ENCODE results near the gene CBLB. TPM values are rescaled to one million over a fixed set of nuclear protein-coding genes. Genes with fewer than 3 reads are reported as not detected.

The CBLB gene
- total RNA-seq, 1 experiment from 2014 or later: 34.3 TPM

DNA sequence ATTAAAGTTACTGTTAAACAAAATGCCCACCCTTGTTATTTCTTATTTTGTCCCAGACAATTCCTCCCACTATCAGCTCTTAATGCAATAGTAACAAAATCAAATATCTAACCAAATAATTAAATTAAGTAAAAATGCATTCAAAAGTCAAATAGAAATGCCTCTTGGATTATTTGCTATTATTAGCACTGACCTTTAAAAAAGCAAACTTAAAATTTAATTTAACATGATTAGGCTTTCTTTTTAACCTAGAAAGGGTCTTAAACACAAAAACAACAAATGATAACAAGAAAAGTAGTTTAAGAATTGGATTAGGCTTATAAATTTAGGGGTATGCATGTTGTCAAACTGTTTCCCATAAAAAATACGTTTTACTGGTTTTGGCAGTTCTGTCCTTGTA is 159.8 kb downstream of the CBLB start:
- ChIA-PET POLR2A (no interaction called here), CTCF (no interaction called here)
- Mint-ChIP-seq H3K27me3 (ENCODE audit: insufficient read depth, unreplicated experiment) (no peaks in the 10 kb centered on the region), H3K4me3 (ENCODE audit: unreplicated experiment) (no peak overlapping the region), H3K4me1 (ENCODE audit: low read depth, unreplicated experiment) (no peaks in the 10 kb centered on the region), H3K27ac (ENCODE audit: unreplicated experiment) (no peak overlapping the region), H3K36me3 (ENCODE audit: insufficient read depth, unreplicated experiment) (peaks cover 6% of the 10 kb centered on the region), H3K9me3 (ENCODE audit: unreplicated experiment) (no peaks in the 10 kb centered on the region)
- Histone ChIP-seq H3K4me3 (ENCODE audit: low read depth, low read length) (no peak overlapping the region), H3K36me3 (ENCODE audit: control insufficient read depth, insufficient read depth, low read length) (no peaks in the 10 kb centered on the region), H3K4me1 (no peaks in the 10 kb centered on the region), H3K9me3 (no peaks in the 10 kb centered on the region), H3K27me3 (replicated peaks; ENCODE audit: control insufficient read depth, insufficient read depth, low read length) (no peaks in the 10 kb centered on the region)
- intact Hi-C loops (cut with micrococcal nuclease; ENCODE audit: unreplicated experiment): no loop called here
- no peak for DNase-seq
- no TSS peak for BruUV-seq (replicated peaks)
- TF ChIP-seq, protein P1, sequence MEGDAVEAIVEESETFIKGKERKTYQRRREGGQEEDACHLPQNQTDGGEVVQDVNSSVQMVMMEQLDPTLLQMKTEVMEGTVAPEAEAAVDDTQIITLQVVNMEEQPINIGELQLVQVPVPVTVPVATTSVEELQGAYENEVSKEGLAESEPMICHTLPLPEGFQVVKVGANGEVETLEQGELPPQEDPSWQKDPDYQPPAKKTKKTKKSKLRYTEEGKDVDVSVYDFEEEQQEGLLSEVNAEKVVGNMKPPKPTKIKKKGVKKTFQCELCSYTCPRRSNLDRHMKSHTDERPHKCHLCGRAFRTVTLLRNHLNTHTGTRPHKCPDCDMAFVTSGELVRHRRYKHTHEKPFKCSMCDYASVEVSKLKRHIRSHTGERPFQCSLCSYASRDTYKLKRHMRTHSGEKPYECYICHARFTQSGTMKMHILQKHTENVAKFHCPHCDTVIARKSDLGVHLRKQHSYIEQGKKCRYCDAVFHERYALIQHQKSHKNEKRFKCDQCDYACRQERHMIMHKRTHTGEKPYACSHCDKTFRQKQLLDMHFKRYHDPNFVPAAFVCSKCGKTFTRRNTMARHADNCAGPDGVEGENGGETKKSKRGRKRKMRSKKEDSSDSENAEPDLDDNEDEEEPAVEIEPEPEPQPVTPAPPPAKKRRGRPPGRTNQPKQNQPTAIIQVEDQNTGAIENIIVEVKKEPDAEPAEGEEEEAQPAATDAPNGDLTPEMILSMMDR (IDR thresholded peaks at IDR 0.05; ENCODE audit: insufficient read depth in 1 of 2, low read depth in 1 of 2, low read length in 1 of 2, severe bottlenecking in 1 of 2, unreplicated experiment in 1 of 2): no peak

DNA sequence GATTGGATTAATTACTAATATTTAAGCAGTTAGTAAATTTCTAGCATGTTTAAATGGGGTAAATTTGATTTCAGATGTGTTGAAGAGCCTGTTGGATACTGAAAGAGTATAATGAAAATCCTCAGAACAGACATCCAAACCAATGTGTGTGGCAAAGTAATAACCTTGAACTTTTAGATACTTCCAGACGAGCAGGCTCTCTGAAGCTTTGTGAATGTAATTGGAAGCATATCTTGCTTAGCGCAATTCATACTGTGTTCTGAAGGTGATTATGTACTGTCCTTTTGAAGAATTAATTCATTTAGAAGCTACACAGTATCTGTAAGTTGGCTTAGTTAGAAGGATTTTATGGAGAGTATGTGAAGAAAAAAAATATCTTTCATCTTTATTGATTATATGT is 161.8 kb downstream of the CBLB start:
- no TSS peak for BruUV-seq (replicated peaks)

DNA sequence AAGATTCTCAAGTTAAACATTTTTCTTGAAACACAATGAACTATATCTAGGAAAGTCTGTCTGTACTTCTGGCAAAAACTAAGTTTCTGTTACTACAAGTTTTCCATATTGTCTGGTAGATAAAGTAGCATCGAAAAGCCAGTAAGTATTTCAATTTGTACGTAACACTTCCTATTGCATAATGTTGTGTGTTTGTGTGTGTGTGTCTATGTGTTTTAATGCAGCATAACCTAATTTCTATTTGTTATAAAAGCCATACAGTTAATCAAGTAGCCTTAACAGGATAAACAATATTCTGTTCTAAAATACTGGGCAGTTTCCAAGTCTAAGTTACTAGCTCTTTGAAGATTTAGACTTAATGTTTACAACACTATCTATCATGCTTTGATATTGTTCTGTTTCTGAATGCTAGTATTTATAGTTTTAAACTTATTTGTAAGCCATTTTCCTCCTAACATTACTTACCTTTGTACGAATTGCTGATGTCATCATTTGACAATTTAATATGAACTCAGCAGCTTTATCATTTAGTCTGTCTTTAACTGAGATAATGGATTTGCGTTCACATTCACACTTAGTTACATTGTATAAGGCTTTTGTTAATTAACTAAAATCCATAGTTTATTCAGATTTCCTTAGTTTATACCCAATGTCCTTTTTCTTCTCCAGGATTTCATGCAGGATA is 163.9 kb downstream of the CBLB start:
- no peak overlapping the region for H3K27ac Mint-ChIP-seq (ENCODE audit: unreplicated experiment)
- ChIA-PET POLR2A (no interaction called here), CTCF (no interaction called here)
- no peak overlapping the region for H3K4me3 Mint-ChIP-seq (ENCODE audit: unreplicated experiment)
- H3K9me3 Mint-ChIP-seq (ENCODE audit: unreplicated experiment): no peaks in the 10 kb centered on the region
- Histone ChIP-seq H3K27me3 (replicated peaks; ENCODE audit: control insufficient read depth, insufficient read depth, low read length) (no peaks in the 10 kb centered on the region), H3K36me3 (ENCODE audit: control insufficient read depth, insufficient read depth, low read length) (peaks cover 2% of the 10 kb centered on the region; the same call in 1 of the 2 replicates), H3K4me1 (no peaks in the 10 kb centered on the region), H3K9me3 (no peaks in the 10 kb centered on the region), H3K4me3 (ENCODE audit: low read depth, low read length) (no peak overlapping the region)
- BruUV-seq (replicated peaks): no TSS peak
- H3K36me3 Mint-ChIP-seq (ENCODE audit: insufficient read depth, unreplicated experiment): peaks cover 18% of the 10 kb centered on the region
- no peaks in the 10 kb centered on the region for H3K27me3 Mint-ChIP-seq (ENCODE audit: insufficient read depth, unreplicated experiment)
- TF ChIP-seq, protein P1 (IDR thresholded peaks at IDR 0.05; ENCODE audit: insufficient read depth in 1 of 2, low read depth in 1 of 2, low read length in 1 of 2, severe bottlenecking in 1 of 2, unreplicated experiment in 1 of 2): no peak
- intact Hi-C loops (cut with micrococcal nuclease; ENCODE audit: unreplicated experiment): no loop called here
- no peaks in the 10 kb centered on the region for H3K4me1 Mint-ChIP-seq (ENCODE audit: low read depth, unreplicated experiment)
- DNase-seq: no peak

More for the DNA sequence above, 161.8 kb downstream of the CBLB start:
- ChIA-PET CTCF (no interaction called here), POLR2A (no interaction called here)
- no peak overlapping the region for H3K4me3 ChIP-seq (ENCODE audit: low read depth, low read length)
- Mint-ChIP-seq H3K4me1 (ENCODE audit: low read depth, unreplicated experiment) (no peaks in the 10 kb centered on the region), H3K36me3 (ENCODE audit: insufficient read depth, unreplicated experiment) (peaks cover 10% of the 10 kb centered on the region), H3K27me3 (ENCODE audit: insufficient read depth, unreplicated experiment) (no peaks in the 10 kb centered on the region), H3K4me3 (ENCODE audit: unreplicated experiment) (no peak overlapping the region), H3K27ac (ENCODE audit: unreplicated experiment) (no peak overlapping the region), H3K9me3 (ENCODE audit: unreplicated experiment) (no peaks in the 10 kb centered on the region)
- DNase-seq: no peak
- H3K9me3 ChIP-seq: no peaks in the 10 kb centered on the region
- intact Hi-C loops (cut with micrococcal nuclease; ENCODE audit: unreplicated experiment): no loop called here
- no peaks in the 10 kb centered on the region for H3K36me3 ChIP-seq (ENCODE audit: control insufficient read depth, insufficient read depth, low read length)
- H3K4me1 ChIP-seq: no peaks in the 10 kb centered on the region
- H3K27me3 ChIP-seq (replicated peaks; ENCODE audit: control insufficient read depth, insufficient read depth, low read length): no peaks in the 10 kb centered on the region
- TF ChIP-seq, protein P1 (IDR thresholded peaks at IDR 0.05; ENCODE audit: insufficient read depth in 1 of 2, low read depth in 1 of 2, low read length in 1 of 2, severe bottlenecking in 1 of 2, unreplicated experiment in 1 of 2): no peak

Data from Caco-2 (cell line).